ENCODE data around the gene SPPL3. TPM values are rescaled to one million over a fixed set of nuclear protein-coding genes. Genes with fewer than 3 reads are reported as not detected.

Gene SPPL3
- polyA plus RNA-seq, 4 donors: 8.4 to 57.8 (median 13.7) TPM

GRCh38 chr12:120720987-120721801, 183.0 kb downstream of the SPPL3 start:
- FAIRE-seq (no peak), DNase-seq (no peak)
- 91 to 93% (median 92%) methylated on average over 10 of the region's 10 CpGs for WGBS, 3 donors
- Histone ChIP-seq H3K27ac (ENCODE audit: low read depth in 1 of 3, low read length in 2 of 3) (no peak overlapping the region), H3K4me3 (ENCODE audit: low read depth in 1 of 3, low read length in 3 of 3) (no peak overlapping the region), H3K4me1 (ENCODE audit: control insufficient read depth in 3 of 3, insufficient read depth in 2 of 3, low read depth in 1 of 3, low read length in 2 of 3) (peaks cover 8 to 42% (median 9%) of the 10 kb centered on the region in 3 donors), H3K9me3 (ENCODE audit: control insufficient read depth in 2 of 2, insufficient read depth in 1 of 2, low read depth in 1 of 2, low read length in 1 of 2) (no peaks in the 10 kb centered on the region), H3K36me3 (ENCODE audit: control insufficient read depth in 3 of 3, insufficient read depth in 2 of 3, low read depth in 1 of 3, low read length in 3 of 3) (peaks cover 6 to 66% (median 19%) of the 10 kb centered on the region in 3 donors), H3K27me3 (ENCODE audit: control insufficient read depth in 3 of 3, insufficient read depth in 3 of 3, low read length in 3 of 3) (no peaks in the 10 kb centered on the region)

GRCh38 chr12:120720234-120720986, 183.7 kb downstream of the SPPL3 start:
- FAIRE-seq: no peak
- Histone ChIP-seq H3K27me3 (ENCODE audit: control insufficient read depth in 3 of 3, insufficient read depth in 3 of 3, low read length in 3 of 3) (no peaks in the 10 kb centered on the region), H3K27ac (ENCODE audit: low read depth in 1 of 3, low read length in 2 of 3) (peak overlapping the region; percentile 33 to 84 (median 71)), H3K9me3 (ENCODE audit: control insufficient read depth in 2 of 2, insufficient read depth in 1 of 2, low read depth in 1 of 2, low read length in 1 of 2) (no peaks in the 10 kb centered on the region), H3K36me3 (ENCODE audit: control insufficient read depth in 3 of 3, insufficient read depth in 2 of 3, low read depth in 1 of 3, low read length in 3 of 3) (peaks cover 6 to 70% (median 19%) of the 10 kb centered on the region in 3 donors), H3K4me1 (ENCODE audit: control insufficient read depth in 3 of 3, insufficient read depth in 2 of 3, low read depth in 1 of 3, low read length in 2 of 3) (peaks cover 8 to 42% (median 8%) of the 10 kb centered on the region in 3 donors), H3K4me3 (ENCODE audit: low read depth in 1 of 3, low read length in 3 of 3) (no peak overlapping the region)
- peak; percentile 29 to 53 for DNase-seq
- WGBS, 3 donors: 32 to 58% (median 53%) methylated on average over 7 of the region's 7 CpGs

GRCh38 chr12:120719496-120720233, 184.5 kb downstream of the SPPL3 start:
- Histone ChIP-seq H3K36me3 (ENCODE audit: control insufficient read depth in 3 of 3, insufficient read depth in 2 of 3, low read depth in 1 of 3, low read length in 3 of 3) (peaks cover 6 to 75% (median 19%) of the 10 kb centered on the region in 3 donors), H3K4me3 (ENCODE audit: low read depth in 1 of 3, low read length in 3 of 3) (no peak overlapping the region), H3K27me3 (ENCODE audit: control insufficient read depth in 3 of 3, insufficient read depth in 3 of 3, low read length in 3 of 3) (no peaks in the 10 kb centered on the region), H3K9me3 (ENCODE audit: control insufficient read depth in 2 of 2, insufficient read depth in 1 of 2, low read depth in 1 of 2, low read length in 1 of 2) (no peaks in the 10 kb centered on the region), H3K4me1 (ENCODE audit: control insufficient read depth in 3 of 3, insufficient read depth in 2 of 3, low read depth in 1 of 3, low read length in 2 of 3) (peaks cover 8 to 36% (median 8%) of the 10 kb centered on the region in 3 donors), H3K27ac (ENCODE audit: low read depth in 1 of 3, low read length in 2 of 3) (peak overlapping the region; percentile 52 to 84 (median 77))
- 20 to 59% (median 42%) methylated on average over 11 of the region's 11 CpGs for WGBS, 3 donors
- no peak for FAIRE-seq
- DNase-seq: peak; percentile 16 to 38

- Histone ChIP-seq H3K4me1 (ENCODE audit: control insufficient read depth in 3 of 3, insufficient read depth in 2 of 3, low read depth in 1 of 3, low read length in 2 of 3) (peaks cover 8 to 36% (median 8%) of the 10 kb centered on the region in 3 donors), H3K27ac (ENCODE audit: low read depth in 1 of 3, low read length in 2 of 3) (peak overlapping the region; percentile 52 to 84 (median 79)), H3K4me3 (ENCODE audit: low read depth in 1 of 3, low read length in 3 of 3) (no peak overlapping the region), H3K36me3 (ENCODE audit: control insufficient read depth in 3 of 3, insufficient read depth in 2 of 3, low read depth in 1 of 3, low read length in 3 of 3) (peaks cover 6 to 79% (median 19%) of the 10 kb centered on the region in 3 donors), H3K9me3 (ENCODE audit: control insufficient read depth in 2 of 2, insufficient read depth in 1 of 2, low read depth in 1 of 2, low read length in 1 of 2) (no peaks in the 10 kb centered on the region), H3K27me3 (ENCODE audit: control insufficient read depth in 3 of 3, insufficient read depth in 3 of 3, low read length in 3 of 3) (no peaks in the 10 kb centered on the region)
- WGBS, 3 donors: 12 to 68% (median 49%) methylated on average over 2 of the region's 2 CpGs
- DNase-seq (peak; percentile 76 to 93), FAIRE-seq (peak; percentile 59)
These were observed 185.1 kb downstream of the SPPL3 start for GRCh38 chr12:120719072-120719471.

- Histone ChIP-seq H3K36me3 (ENCODE audit: control insufficient read depth in 3 of 3, insufficient read depth in 2 of 3, low read depth in 1 of 3, low read length in 3 of 3) (peaks cover 6 to 78% (median 16%) of the 10 kb centered on the region in 3 donors), H3K4me3 (ENCODE audit: low read depth in 1 of 3, low read length in 3 of 3) (no peak overlapping the region), H3K27ac (ENCODE audit: low read depth in 1 of 3, low read length in 2 of 3) (peak overlapping the region in 2 of 3 donors; percentile 79 to 84), H3K27me3 (ENCODE audit: control insufficient read depth in 3 of 3, insufficient read depth in 3 of 3, low read length in 3 of 3) (no peaks in the 10 kb centered on the region), H3K4me1 (ENCODE audit: control insufficient read depth in 3 of 3, insufficient read depth in 2 of 3, low read depth in 1 of 3, low read length in 2 of 3) (peaks cover 8 to 36% (median 8%) of the 10 kb centered on the region in 3 donors), H3K9me3 (ENCODE audit: control insufficient read depth in 2 of 2, insufficient read depth in 1 of 2, low read depth in 1 of 2, low read length in 1 of 2) (no peaks in the 10 kb centered on the region)
- 59 to 89% (median 78%) methylated on average over 9 of the region's 9 CpGs for WGBS, 3 donors
- no peak for DNase-seq
- no peak for FAIRE-seq
These were observed 186.1 kb downstream of the SPPL3 start for GRCh38 chr12:120718055-120718454.

- FAIRE-seq (no peak), DNase-seq (peak; percentile 85 to 86)
- H3K4me3 ChIP-seq (ENCODE audit: low read depth in 1 of 3, low read length in 3 of 3): no peak overlapping the region
- H3K27ac ChIP-seq (ENCODE audit: low read depth in 1 of 3, low read length in 2 of 3): no peak overlapping the region
- H3K4me1 ChIP-seq (ENCODE audit: control insufficient read depth in 3 of 3, insufficient read depth in 2 of 3, low read depth in 1 of 3, low read length in 2 of 3): peaks cover 3 to 28% (median 6%) of the 10 kb centered on the region in 3 donors
- H3K36me3 ChIP-seq (ENCODE audit: control insufficient read depth in 3 of 3, insufficient read depth in 2 of 3, low read depth in 1 of 3, low read length in 3 of 3): peaks cover 0 to 42% (median 10%) of the 10 kb centered on the region in 3 donors
- H3K27me3 ChIP-seq (ENCODE audit: control insufficient read depth in 3 of 3, insufficient read depth in 3 of 3, low read length in 3 of 3): no peaks in the 10 kb centered on the region
- 15 to 19% (median 16%) methylated on average over 4 of the region's 4 CpGs for WGBS, 3 donors
- H3K9me3 ChIP-seq (ENCODE audit: control insufficient read depth in 2 of 2, insufficient read depth in 1 of 2, low read depth in 1 of 2, low read length in 1 of 2): no peaks in the 10 kb centered on the region
These were observed 190.2 kb downstream of the SPPL3 start for GRCh38 chr12:120713861-120714482.

- DNase-seq (no peak), FAIRE-seq (no peak)
- H3K36me3 ChIP-seq (ENCODE audit: control insufficient read depth in 3 of 3, insufficient read depth in 2 of 3, low read depth in 1 of 3, low read length in 3 of 3): peaks cover 0 to 42% (median 6%) of the 10 kb centered on the region in 3 donors
- no peaks in the 10 kb centered on the region for H3K27me3 ChIP-seq (ENCODE audit: control insufficient read depth in 3 of 3, insufficient read depth in 3 of 3, low read length in 3 of 3)
- H3K27ac ChIP-seq (ENCODE audit: low read depth in 1 of 3, low read length in 2 of 3): no peak overlapping the region
- no peaks in the 10 kb centered on the region for H3K9me3 ChIP-seq (ENCODE audit: control insufficient read depth in 2 of 2, insufficient read depth in 1 of 2, low read depth in 1 of 2, low read length in 1 of 2)
- WGBS, 3 donors: 77 to 83% (median 82%) methylated on average over 6 of the region's 6 CpGs
- peaks cover 3 to 21% (median 3%) of the 10 kb centered on the region in 3 donors for H3K4me1 ChIP-seq (ENCODE audit: control insufficient read depth in 3 of 3, insufficient read depth in 2 of 3, low read depth in 1 of 3, low read length in 2 of 3)
- no peak overlapping the region for H3K4me3 ChIP-seq (ENCODE audit: low read depth in 1 of 3, low read length in 3 of 3)
These were observed 191.5 kb downstream of the SPPL3 start for GRCh38 chr12:120712610-120713009.

Data from small intestine (tissue), 7 donors.